HS-5 (cell line): ENCODE results near the gene PATJ.
"Not testable (repeated sequence)": the region's sequence is repeated elsewhere in the genome, so short reads cannot be mapped to it uniquely, and the experiment has no call there.

Source experiments
- DNase-seq: peaks from one replicate; pipeline ENCODE4 v3.0.0-alpha.2; 2012; ENCODE audit warnings: low read depth

The PATJ gene, protein sequence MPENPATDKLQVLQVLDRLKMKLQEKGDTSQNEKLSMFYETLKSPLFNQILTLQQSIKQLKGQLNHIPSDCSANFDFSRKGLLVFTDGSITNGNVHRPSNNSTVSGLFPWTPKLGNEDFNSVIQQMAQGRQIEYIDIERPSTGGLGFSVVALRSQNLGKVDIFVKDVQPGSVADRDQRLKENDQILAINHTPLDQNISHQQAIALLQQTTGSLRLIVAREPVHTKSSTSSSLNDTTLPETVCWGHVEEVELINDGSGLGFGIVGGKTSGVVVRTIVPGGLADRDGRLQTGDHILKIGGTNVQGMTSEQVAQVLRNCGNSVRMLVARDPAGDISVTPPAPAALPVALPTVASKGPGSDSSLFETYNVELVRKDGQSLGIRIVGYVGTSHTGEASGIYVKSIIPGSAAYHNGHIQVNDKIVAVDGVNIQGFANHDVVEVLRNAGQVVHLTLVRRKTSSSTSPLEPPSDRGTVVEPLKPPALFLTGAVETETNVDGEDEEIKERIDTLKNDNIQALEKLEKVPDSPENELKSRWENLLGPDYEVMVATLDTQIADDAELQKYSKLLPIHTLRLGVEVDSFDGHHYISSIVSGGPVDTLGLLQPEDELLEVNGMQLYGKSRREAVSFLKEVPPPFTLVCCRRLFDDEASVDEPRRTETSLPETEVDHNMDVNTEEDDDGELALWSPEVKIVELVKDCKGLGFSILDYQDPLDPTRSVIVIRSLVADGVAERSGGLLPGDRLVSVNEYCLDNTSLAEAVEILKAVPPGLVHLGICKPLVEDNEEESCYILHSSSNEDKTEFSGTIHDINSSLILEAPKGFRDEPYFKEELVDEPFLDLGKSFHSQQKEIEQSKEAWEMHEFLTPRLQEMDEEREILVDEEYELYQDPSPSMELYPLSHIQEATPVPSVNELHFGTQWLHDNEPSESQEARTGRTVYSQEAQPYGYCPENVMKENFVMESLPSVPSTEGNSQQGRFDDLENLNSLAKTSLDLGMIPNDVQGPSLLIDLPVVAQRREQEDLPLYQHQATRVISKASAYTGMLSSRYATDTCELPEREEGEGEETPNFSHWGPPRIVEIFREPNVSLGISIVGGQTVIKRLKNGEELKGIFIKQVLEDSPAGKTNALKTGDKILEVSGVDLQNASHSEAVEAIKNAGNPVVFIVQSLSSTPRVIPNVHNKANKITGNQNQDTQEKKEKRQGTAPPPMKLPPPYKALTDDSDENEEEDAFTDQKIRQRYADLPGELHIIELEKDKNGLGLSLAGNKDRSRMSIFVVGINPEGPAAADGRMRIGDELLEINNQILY (N-terminal part only)

DNA sequence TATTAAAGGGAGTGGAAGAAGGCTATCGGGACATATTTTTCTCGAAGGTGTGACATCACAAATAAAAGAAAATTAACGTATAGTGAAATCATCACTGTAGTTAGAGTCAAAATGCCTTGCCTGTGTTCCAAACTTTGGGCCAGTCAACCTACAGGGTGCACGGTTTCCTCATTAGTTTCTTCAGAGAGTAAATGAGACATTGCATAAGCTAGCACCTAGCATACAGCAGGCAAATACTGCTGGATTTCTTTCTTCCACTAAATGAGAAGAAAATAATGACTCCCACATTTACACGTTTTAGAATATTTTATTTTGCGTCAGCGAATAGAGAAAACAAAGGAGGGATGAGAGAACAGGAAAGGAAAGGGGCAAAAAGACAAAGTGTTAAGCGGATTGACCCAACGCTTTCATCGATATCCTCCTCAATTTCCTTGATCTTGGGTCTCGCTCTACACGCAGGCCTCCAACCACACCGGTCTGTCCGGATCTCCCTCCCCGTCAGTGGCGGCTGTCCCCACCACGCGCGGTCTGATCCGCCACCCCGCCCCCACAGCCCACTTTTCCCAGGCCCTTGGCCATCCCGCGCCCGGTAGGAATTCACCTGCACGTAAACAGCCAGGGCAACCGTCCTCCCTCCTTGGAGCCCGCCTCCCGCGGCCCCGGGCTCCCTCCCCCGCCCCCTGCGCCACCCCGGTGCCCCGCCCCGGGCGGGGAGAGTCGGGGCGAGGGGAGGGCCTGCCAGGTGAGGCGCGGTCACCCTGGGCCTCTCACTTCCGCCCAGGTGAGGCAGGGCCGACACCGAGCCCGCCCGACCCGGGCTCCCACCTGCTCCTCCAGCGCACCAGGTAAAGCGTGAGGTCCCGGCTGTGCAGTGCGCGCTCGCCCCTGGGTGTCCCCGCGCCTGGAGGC, at the start of gene PATJ:
Gene PATJ, plus strand, starts transcription at position 770 of the 909 bp plus-strand sequence. CDS start 20,413 bp downstream, outside the sequence.
- DNase-seq = no peak

- DNase-seq = no peak
Observed at GRCh38 chr1:61699911-61700851, 42.1 kb upstream of the PATJ start.

GRCh38 chr1:61708953-61709907, 33.0 kb upstream of the PATJ start:
- no peak for DNase-seq

DNA sequence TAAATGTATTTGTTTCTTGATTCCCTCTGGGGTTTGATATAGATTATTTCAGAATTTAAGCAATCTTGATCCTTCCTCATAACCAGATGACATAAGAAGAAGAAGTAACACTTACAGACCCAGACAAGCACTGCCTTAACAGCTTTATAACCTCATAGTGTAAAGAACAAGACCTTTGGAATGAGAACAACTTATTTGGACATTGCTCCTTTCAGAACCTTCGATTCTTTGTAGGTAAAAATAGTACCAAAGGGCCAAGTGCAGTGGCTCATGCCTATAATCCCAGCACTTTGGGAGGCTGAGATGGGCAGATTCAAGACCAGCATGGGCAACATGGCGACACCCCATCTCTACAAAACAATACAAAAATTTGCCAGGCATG, 32.4 kb upstream of the PATJ start:
- DNase-seq = no peak

- DNase-seq = not testable (repeated sequence)
Observed at GRCh38 chr1:61711257-61711656, 31.0 kb upstream of the PATJ start.

- no peak for DNase-seq
Observed at GRCh38 chr1:61711969-61712368, 30.3 kb upstream of the PATJ start.

DNA sequence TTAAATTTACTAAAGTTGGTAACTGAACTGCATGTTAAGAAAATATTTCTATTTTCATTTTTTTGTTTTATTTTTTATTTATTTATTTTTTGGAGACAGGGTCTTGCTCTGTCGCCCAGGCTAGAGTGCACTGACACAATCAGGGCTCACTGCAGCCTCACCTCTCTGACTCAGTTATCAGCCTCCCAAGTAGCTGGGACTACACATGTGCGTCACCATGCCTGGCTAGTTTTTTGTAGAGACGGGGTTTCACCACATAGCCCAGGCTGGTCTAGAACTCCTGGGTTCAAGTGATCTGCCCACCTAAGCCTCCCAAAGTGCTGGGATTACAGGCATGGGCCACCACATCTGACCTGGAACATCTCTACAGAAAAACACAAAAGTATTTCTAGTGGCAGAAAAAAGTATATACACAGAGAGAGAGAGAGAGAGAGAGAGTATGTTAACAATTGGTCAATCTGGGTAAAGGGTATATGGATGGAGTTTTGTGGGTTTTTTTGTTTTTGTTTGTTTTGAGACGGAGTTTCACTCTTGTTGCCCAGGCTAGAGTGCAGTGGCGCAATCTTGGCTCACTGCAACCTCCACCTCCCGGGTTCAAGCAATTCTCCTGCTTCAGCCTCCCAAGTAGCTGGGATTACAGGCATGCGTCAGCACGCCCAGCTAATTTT, 23.1 kb upstream of the PATJ start:
- DNase-seq = not testable (repeated sequence)

GRCh38 chr1:61724506-61724812, 17.8 kb upstream of the PATJ start:
- DNase-seq = no peak

GRCh38 chr1:61724813-61725694, 17.2 kb upstream of the PATJ start, which contains the start of gene TM2D1:
TSS of gene TM2D1 (minus strand) at chr1:61725141. CDS start at chr1:61725120, 21 bp downstream.
- DNase-seq = peak; percentile 78

DNA sequence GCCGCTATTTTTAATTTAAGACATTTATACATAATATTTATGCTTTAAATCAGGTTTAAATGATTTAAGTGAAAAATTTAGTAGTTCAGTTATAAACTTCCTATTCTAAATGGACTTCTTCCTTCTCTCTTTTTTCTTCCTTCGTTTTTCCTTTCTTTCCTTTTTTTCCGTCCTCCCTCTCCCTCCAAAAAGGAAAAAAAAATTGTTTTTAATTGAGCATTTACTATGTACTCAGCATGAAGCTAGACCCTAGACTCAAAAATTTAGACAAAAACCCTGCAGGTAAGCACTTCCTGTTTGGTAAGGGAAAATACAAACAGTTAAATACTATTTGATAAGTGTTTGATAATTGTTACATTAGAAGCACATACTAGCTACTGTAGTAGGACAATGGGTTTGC, 14.7 kb upstream of the PATJ start:
- no peak for DNase-seq

DNA sequence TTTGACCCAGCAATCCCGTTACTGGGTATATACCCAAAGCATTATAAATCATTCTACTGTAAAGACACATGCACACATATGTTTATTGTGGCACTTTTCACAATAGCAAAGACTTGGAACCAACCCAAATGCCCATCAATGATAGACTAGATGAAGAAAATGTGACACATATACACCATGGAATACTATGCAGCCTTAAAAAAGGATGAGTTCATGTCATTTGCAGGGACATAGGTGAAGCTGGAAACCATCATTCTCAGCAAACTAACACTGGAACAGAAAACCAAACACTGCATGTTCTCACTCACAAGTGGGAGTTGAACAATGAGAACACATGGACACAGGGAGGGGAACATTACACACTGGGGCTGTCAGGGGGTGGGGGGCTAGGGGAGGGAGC, 11.6 kb upstream of the PATJ start:
- not testable (repeated sequence) for DNase-seq

- DNase-seq = no peak
Observed at GRCh38 chr1:61732726-61733125, 9.6 kb upstream of the PATJ start.

- no peak for DNase-seq
Observed at GRCh38 chr1:61740751-61741700, 1.3 kb upstream of the PATJ start.

GRCh38 chr1:61742620-61743430, 545 bp downstream of the PATJ start:
- DNase-seq = no peak

- DNase-seq = no peak
Observed at GRCh38 chr1:61743431-61743705, 1.1 kb downstream of the PATJ start.
